ENCODE results near the gene REEP6. TPM values are rescaled to one million over a fixed set of nuclear protein-coding genes. Genes with fewer than 3 reads are reported as not detected.

REEP6 gene
- total and polyA plus RNA-seq, 2 of the 8 experiments (the other 6 are each of a cell fraction or from before 2014, with no cell fraction given): 12.6 to 20.7 TPM

GRCh38 chr19:1512671-1513498 lies 21.9 kb downstream of the REEP6 start, which contains the start of gene ADAMTSL5:
Gene ADAMTSL5, minus strand, starts transcription at chr19:1513019. Its CDS starts 2,076 bp downstream, at chr19:1510943.
- no peaks in the 10 kb centered on the region for H3K36me3 ChIP-seq (ENCODE audit: control insufficient read depth in 2 of 4, insufficient read depth in 4 of 4, low read length in 3 of 4)
- H3K4me2 ChIP-seq (ENCODE audit: insufficient read depth in 1 of 2, low read depth in 2 of 2, low read length in 2 of 2): peak within 1 kb of the TSS; percentile 38 to 60; a peak in 3 of 4 replicates
- no peak within 1 kb of the TSS for H3K14ac ChIP-seq (ENCODE audit: insufficient read length)
- peak within 1 kb of the TSS; percentile 51 for H4K8ac ChIP-seq (ENCODE audit: extremely low read depth, insufficient read depth, low read length)
- DNase-seq (ENCODE audit: low read depth in 1 of 2, low spot score in 2 of 2) (no peak), FAIRE-seq (no peak)
- H4K5ac ChIP-seq (ENCODE audit: insufficient read length, low read depth, low read length): no peak within 1 kb of the TSS
- no peak within 1 kb of the TSS for H2AK5ac ChIP-seq (ENCODE audit: low read depth, low read length)
- peaks cover 0 to 3% (median 0%) of the 10 kb centered on the region in 4 experiments; a peak in 3 of 7 replicates for H3K4me1 ChIP-seq (replicated peaks in 1 of 4; ENCODE audit: control insufficient read depth in 3 of 4, insufficient read depth in 4 of 4, low read length in 3 of 4)
- H3K4me3 ChIP-seq (ENCODE audit: extremely low read depth in 1 of 4, insufficient read depth in 2 of 4, low read depth in 3 of 4, low read length in 4 of 4): peak within 1 kb of the TSS in 3 of 4 experiments; percentile 7 to 55 (median 8); a peak in 5 of 8 replicates
- no peak within 1 kb of the TSS for H2BK15ac ChIP-seq (ENCODE audit: low read length)
- peaks cover 4% of the 10 kb centered on the region; the same call in 1 of the 2 replicates for H3K23me2 ChIP-seq (ENCODE audit: low read depth, low read length)
- CTCF ChIA-PET (ENCODE audit: partially characterized antibody): interaction anchor here (1.5 kb wide), 1 partner anchor 37 kb away, joined by 3 read pairs; no protein-coding TSS in a partner anchor
- no peak within 1 kb of the TSS for H3K18ac ChIP-seq (ENCODE audit: extremely low read depth, low read length)
- H2BK20ac ChIP-seq (ENCODE audit: low read length): no peak within 1 kb of the TSS
- no peak within 1 kb of the TSS for H3K9ac ChIP-seq (replicated peaks in 1 of 4; ENCODE audit: extremely low read depth in 1 of 4, low read depth in 3 of 4, low read length in 3 of 4)
- no peaks in the 10 kb centered on the region for H3K79me1 ChIP-seq (ENCODE audit: low read depth, low read length)
- 40% methylated on average over 9 of the region's 78 CpGs; no CpG with 5 or more reads in 1 of the 2 experiments for WGBS, 2 experiments (ENCODE audit: extremely low coverage in 1 of 2, insufficient coverage in 1 of 2, insufficient read length in 1 of 2, insufficient replicate concordance in 2 of 2, low coverage in 1 of 2, low lambda C conversion rate in 2 of 2, missing lambda C conversion rate in 1 of 2)
- H3K27ac ChIP-seq (ENCODE audit: low read depth, low read length): no peak within 1 kb of the TSS
- no peak within 1 kb of the TSS for H3K4ac ChIP-seq (replicated peaks; ENCODE audit: insufficient read length, low read depth, low read length)
- peaks cover 0 to 10% (median 5%) of the 10 kb centered on the region in 4 experiments; a peak in 5 of 7 replicates for H3K27me3 ChIP-seq (replicated peaks in 1 of 4; ENCODE audit: control insufficient read depth in 3 of 4, extremely low read depth in 1 of 4, insufficient read depth in 3 of 4, low read length in 3 of 4)
- H2AFZ ChIP-seq (ENCODE audit: low read length): no peak within 1 kb of the TSS
- peaks cover 0 to 6% of the 10 kb centered on the region in 2 experiments for H4K20me1 ChIP-seq (replicated peaks in 1 of 2; ENCODE audit: control insufficient read depth in 1 of 2, insufficient read depth in 2 of 2, low read length in 2 of 2)
- no peak within 1 kb of the TSS for H4K91ac ChIP-seq (replicated peaks; ENCODE audit: insufficient read length, low read length)
- no peak within 1 kb of the TSS for H3K56ac ChIP-seq (replicated peaks; ENCODE audit: insufficient read length, low read depth, low read length)
- H3K79me2 ChIP-seq (ENCODE audit: control insufficient read depth in 1 of 2, insufficient read depth in 2 of 2, low read length in 2 of 2): no peaks in the 10 kb centered on the region
- H2BK5ac ChIP-seq (ENCODE audit: low read depth, low read length): no peak within 1 kb of the TSS
- POLR2A ChIA-PET (ENCODE audit: partially characterized antibody): interaction anchor here (1.3 kb wide), 2 partner anchors 41 to 74 kb away, joined by 3 read pairs; no protein-coding TSS in a partner anchor
- no peak within 1 kb of the TSS for H2BK12ac ChIP-seq (ENCODE audit: low read depth, low read length)
- no peaks in the 10 kb centered on the region for H3K9me3 ChIP-seq (ENCODE audit: insufficient read depth in 2 of 2, low read depth in 1 of 2, low read length in 1 of 2)
- no peak within 1 kb of the TSS for H3K23ac ChIP-seq (ENCODE audit: insufficient read length)
- no peak within 1 kb of the TSS for H2BK120ac ChIP-seq (replicated peaks; ENCODE audit: low read depth, low read length)
- no peak for TF ChIP-seq SRF (IDR thresholded peaks at IDR 0.05; ENCODE audit: low read depth, low read length)
- TF ChIP-seq GABPA (IDR thresholded peaks at IDR 0.05; ENCODE audit: borderline replicate concordance, insufficient read depth, low read length): no peak
- TF ChIP-seq SP1 (IDR thresholded peaks at IDR 0.05; ENCODE audit: low read depth, low read length): no peak
- no peak for TF ChIP-seq TBP (IDR thresholded peaks at IDR 0.05; ENCODE audit: low read depth, low read length)
- no peak for TF ChIP-seq CREB1 (IDR thresholded peaks at IDR 0.05)
- no peak for TF ChIP-seq KDM4A (IDR thresholded peaks at IDR 0.05; ENCODE audit: low read depth, low read length, severe bottlenecking)
- peak; percentile 26 to 35 (median 32); a peak in 3 of 4 replicates for TF ChIP-seq CTCF (IDR thresholded peaks at IDR 0.05; ENCODE audit: control extremely low read depth in 1 of 3, insufficient read depth in 1 of 3, low read depth in 1 of 3, low read length in 3 of 3)
- TF ChIP-seq CEBPB (IDR thresholded peaks at IDR 0.05; ENCODE audit: low read depth, low read length): no peak
- no peak for TF ChIP-seq SP4 (IDR thresholded peaks at IDR 0.05; ENCODE audit: low read length)
- peak; percentile 95 for TF ChIP-seq KDM1A (IDR thresholded peaks at IDR 0.05; ENCODE audit: borderline replicate concordance, low read length)

Measured in H1 (cell line).